ENCODE data around the gene OSBP.

OSBP gene

GRCh38 chr11:59534676-59535075, 80.9 kb downstream of the OSBP start:
- no peak overlapping the region for H3K4me3 ChIP-seq (replicated peaks in 1 of 2; ENCODE audit: low read depth in 2 of 2, low read length in 2 of 2)
- no peak for DNase-seq (ENCODE audit: low read depth in 2 of 2)
- no peak for TF ChIP-seq CTCF (IDR thresholded peaks at IDR 0.05; ENCODE audit: low read depth, low read length)

GRCh38 chr11:59532620-59533019, 83.0 kb downstream of the OSBP start:
- no peak for DNase-seq (ENCODE audit: low read depth in 2 of 2)
- no peak for TF ChIP-seq CTCF (IDR thresholded peaks at IDR 0.05; ENCODE audit: low read depth, low read length)
- no peak overlapping the region for H3K4me3 ChIP-seq (replicated peaks in 1 of 2; ENCODE audit: low read depth in 2 of 2, low read length in 2 of 2)

- no peak for DNase-seq (ENCODE audit: low read depth in 2 of 2)
- no peak for TF ChIP-seq CTCF (IDR thresholded peaks at IDR 0.05; ENCODE audit: low read depth, low read length)
- no peak overlapping the region for H3K4me3 ChIP-seq (replicated peaks in 1 of 2; ENCODE audit: low read depth in 2 of 2, low read length in 2 of 2)
These were observed 86.9 kb downstream of the OSBP start for GRCh38 chr11:59528711-59529110.

All from cardiac fibroblast (primary cell).